RWPE1 (cell line): ENCODE measurements around the gene TSC2.

Source experiments
- CTCF ChIA-PET: fragments of 350-600 bp; sonication (Branson Sonifier 250); formaldehyde crosslinking; extraction: SDS; loops from one replicate; lab custom pipeline; 2021; lab: Yijun Ruan, JAX
- POLR2A ChIA-PET: fragments of 400-600 bp; formaldehyde crosslinking; extraction: SDS; loops from one replicate; lab custom pipeline; 2020; ENCODE audit warnings: antibody characterized with exemption; ENCODE audit not compliant: low non-redundant PET; lab: Yijun Ruan, JAX
- DNase-seq: peaks from one replicate; pipeline ENCODE4 v3.0.0; 2012; ENCODE audit warnings: low spot score
- H3K27ac ChIP-seq: fragments of 450-650 bp; 2 replicates; pipeline ENCODE4 v1.5.1; 2017
- TF ChIP-seq, protein P1 (sequence below): fragments of 450-650 bp; conservative IDR thresholded peaks from 2 replicates; pipeline ENCODE4 v1.5.1; 2017; ENCODE audit warnings: low read depth, mild to moderate bottlenecking

TSC2 gene

DNA sequence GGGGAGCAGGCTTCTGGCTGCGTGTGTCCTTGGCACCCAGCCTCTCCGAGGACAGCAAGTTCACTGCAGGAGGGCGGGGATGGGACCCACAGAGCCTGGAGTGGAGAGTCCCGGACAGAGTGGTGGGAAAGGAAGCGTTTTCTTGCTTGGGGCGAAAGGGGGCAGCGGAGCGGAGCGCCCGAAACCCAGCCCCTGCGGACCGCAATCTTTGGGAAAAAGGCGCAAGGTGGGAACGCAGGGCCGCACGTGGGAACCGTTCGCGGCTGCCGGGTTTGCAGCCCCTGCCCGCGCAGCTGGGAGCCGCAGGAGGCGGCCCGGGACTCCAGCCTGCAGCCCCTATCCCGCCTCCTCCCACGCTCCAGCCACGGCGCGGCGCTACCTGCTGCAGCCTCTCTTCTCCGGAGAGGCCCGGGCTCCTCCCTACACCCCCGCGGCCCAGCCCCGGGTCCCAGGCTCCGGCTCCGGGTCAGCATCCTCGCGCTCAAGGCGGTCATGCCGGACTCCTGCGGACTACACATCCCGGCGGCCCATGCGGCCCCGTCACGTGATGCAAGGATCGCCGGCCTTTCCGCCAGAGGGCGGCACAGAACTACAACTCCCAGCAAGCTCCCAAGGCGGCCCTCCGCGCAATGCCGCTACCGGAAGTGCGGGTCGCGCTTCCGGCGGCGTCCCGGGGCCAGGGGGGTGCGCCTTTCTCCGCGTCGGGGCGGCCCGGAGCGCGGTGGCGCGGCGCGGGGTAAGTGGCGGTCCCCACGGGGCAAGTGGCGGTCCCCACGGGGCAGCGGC lies at the start of gene TSC2, which contains the start of gene NTHL1:
Gene TSC2, plus strand, starts transcription at position 656 of the 786 bp plus-strand sequence. CDS start 631 bp downstream, outside the sequence.
Gene NTHL1, minus strand, starts transcription at position 505 of the 786 bp plus-strand sequence. Its CDS starts 11 bp downstream, at position 494.
- H3K27ac ChIP-seq, result peak within 1 kb of the TSS; percentile 79
- peak; percentile 90 for DNase-seq
- TF ChIP-seq, protein P1, sequence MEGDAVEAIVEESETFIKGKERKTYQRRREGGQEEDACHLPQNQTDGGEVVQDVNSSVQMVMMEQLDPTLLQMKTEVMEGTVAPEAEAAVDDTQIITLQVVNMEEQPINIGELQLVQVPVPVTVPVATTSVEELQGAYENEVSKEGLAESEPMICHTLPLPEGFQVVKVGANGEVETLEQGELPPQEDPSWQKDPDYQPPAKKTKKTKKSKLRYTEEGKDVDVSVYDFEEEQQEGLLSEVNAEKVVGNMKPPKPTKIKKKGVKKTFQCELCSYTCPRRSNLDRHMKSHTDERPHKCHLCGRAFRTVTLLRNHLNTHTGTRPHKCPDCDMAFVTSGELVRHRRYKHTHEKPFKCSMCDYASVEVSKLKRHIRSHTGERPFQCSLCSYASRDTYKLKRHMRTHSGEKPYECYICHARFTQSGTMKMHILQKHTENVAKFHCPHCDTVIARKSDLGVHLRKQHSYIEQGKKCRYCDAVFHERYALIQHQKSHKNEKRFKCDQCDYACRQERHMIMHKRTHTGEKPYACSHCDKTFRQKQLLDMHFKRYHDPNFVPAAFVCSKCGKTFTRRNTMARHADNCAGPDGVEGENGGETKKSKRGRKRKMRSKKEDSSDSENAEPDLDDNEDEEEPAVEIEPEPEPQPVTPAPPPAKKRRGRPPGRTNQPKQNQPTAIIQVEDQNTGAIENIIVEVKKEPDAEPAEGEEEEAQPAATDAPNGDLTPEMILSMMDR, result no peak
- ChIA-PET POLR2A (interaction anchor here (1.1 to 1.2 kb wide), 2 partner anchors 38 to 82 kb away, joined by 3 read pairs; partner anchors contain the start of gene RPS2), CTCF (interaction anchor here (0.6 to 1.5 kb wide), 6 partner anchors 12 to 93 kb away, joined by 3 to 7 read pairs (median 3); no protein-coding TSS in a partner anchor)

DNA sequence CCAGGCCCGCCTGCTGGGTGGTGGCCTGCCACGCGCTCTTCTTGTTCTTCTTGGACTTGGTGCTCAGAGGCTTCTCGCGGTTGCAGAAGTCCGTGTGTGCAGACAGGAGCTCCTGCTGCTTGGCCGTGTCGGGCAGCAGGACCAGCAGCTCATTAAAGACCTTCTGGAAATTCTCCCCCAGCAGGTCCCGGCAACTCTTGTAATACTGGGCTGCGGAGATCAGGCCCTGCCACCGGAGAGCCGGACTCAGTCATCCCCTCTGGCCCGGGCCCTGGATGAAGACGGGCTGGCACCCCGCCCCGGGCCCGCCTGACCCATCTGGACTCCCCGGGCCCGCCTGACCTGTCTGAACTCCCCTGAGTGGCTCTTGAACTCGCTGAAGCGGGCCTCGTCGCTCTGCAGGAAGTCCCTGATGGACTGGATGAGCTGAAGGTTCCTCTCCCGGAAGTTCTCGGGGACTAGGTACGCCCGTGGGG lies 49.4 kb upstream of the TSC2 start:
- POLR2A ChIA-PET, result no interaction called here
- H3K27ac ChIP-seq, result peak overlapping the region; percentile 98
- TF ChIP-seq, protein P1, result no peak
- CTCF ChIA-PET, result no interaction called here
- DNase-seq, result no peak

DNA sequence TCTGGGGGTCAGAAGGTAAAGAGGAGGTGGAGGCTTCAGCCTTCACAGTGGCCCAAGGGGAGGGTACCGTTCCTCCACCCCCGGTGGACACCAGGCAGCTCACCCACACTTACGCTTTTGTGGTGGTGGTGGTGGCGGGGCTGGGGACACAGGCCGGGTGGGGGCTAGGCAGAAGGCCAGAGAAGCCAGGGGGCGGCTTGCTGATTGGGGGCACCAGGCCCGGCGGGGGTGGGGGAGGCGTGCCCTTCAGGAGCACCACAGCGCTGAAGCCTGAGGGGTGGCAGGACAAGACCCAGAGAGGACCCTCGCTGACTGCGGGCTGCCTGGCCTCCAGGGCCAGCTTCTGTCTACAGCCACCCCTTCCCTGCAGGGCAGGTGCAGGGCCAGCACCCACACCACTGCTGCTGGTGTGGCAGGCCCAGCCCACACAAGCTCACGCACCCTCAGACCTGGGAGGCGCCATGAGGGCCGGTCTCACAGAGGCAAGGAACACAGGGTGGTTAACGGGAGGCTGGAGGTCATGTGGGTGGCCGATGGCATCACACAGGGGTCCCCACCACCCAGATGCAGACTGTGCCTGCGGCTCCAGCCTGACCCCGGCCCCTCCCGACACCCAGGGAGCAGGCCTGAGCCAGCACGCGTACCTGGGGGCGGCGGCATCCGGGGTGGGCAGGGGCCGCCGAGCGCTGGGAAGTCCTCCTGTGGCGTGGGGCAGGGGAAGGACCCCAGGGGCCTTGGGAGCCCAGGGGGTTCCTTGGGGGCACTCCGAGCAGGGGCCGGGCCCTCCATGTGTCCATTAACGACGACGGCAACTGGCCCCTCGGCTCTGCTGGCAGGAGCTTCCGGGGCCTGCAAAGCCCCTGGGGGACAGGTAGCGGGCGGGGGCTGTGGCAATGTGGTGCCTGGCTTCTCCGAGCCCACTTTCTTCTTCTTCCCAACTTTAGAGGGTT lies 48.7 kb upstream of the TSC2 start:
- no peak for DNase-seq
- CTCF ChIA-PET, result no interaction called here
- peak overlapping the region; percentile 98 for H3K27ac ChIP-seq
- POLR2A ChIA-PET, result no interaction called here
- TF ChIP-seq, protein P1, result no peak

DNA sequence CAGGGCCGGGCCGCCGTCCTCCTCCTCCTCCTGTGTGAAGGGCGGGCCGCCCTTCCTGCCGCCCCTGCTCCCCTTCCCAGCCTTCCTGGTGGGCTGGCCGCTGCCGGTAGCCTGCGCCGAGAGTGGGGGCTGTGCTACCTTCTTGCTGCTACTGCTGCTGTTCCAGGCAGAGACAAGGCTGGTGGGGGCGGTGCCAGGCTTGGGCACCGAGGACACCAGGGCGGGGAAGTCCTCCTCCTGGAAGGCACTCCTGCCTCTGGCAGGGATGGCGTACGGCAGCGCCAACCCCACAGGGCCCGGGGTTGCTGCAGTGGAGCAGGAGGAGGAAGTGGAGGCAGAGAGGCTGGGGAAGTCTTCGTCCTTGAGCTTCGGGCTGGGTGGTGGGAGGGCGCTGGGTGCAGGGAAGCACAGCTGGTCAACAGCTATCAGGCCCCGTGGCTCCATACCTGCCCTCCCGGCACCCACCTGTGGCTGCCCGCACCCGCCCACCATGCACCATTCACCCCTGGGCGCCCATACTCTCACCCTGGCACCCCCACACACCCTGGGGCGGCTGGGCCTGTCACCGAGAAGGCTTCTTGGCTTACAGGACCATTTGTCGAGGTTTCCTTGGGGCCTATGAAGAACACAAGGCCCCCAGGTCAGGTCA lies 47.8 kb upstream of the TSC2 start:
- TF ChIP-seq, protein P1, result no peak
- peak overlapping the region; percentile 98 for H3K27ac ChIP-seq

DNA sequence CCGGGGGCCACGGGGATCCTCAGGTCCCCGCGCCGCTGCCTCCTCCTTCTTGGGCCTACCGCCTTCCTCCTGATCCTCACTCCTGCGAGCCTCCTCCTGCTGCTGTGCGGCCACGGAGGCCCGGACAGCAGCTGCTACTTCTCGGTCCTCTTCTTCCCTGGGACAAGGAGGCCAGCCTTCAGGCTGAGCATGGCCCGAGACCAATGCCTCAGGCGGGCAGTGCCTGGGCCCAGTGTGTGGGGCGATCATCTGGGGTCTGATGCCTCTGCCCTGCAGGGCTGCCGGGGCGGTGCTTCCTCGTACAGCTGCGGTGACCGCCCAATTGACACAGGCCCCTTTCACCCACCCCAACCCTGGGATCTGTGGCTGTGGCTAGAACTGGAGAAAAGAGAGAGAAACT lies 46.8 kb upstream of the TSC2 start:
- H3K27ac ChIP-seq, result peak overlapping the region; percentile 98; the same call in 1 of the 2 replicates
- DNase-seq, result no peak
- ChIA-PET POLR2A (no interaction called here), CTCF (interaction anchor here (0.6 kb wide), 2 partner anchors 90 to 422 kb away, joined by 3 read pairs; no protein-coding TSS in a partner anchor)
- TF ChIP-seq, protein P1, result no peak

More for the DNA sequence above, 47.8 kb upstream of the TSC2 start:
- no peak for DNase-seq
- CTCF ChIA-PET, result no interaction called here
- POLR2A ChIA-PET, result interaction anchor here (0.6 kb wide), 1 partner anchor 511 kb away, joined by 5 read pairs; no protein-coding TSS in a partner anchor
